H1 (cell line): ENCODE measurements around the gene C5. TPM values are rescaled to one million over a fixed set of nuclear protein-coding genes. Genes with fewer than 3 reads are reported as not detected.

Source experiments
- CTCF ChIA-PET: fragments of 300-600 bp; sonication (Branson Sonifier 250); formaldehyde crosslinking; loops from one replicate; lab custom pipeline; 2021; ENCODE audit not compliant: partially characterized antibody; lab: Charles Lee
- POLR2A ChIA-PET: fragments of 300-600 bp; sonication (Branson Sonifier 250); formaldehyde crosslinking; loops from one replicate; lab custom pipeline; 2021; ENCODE audit warnings: inconsistent platforms; ENCODE audit not compliant: partially characterized antibody; lab: Charles Lee
- DNase-seq, 2 experiments: peaks; one replicate each; pipeline versions ENCODE4 v3.0.0 to v3.0.0-alpha.2; 2010 to 2022; ENCODE audit warnings: low spot score in 2 of 2, low read depth in 1 of 2, mixed read lengths in 1 of 2
- FAIRE-seq: peaks from 2 replicates; lab custom pipeline; 2011; peaks lifted over from hg19 to GRCh38; lab: Jason Lieb, UNC
- H2AFZ ChIP-seq: 2 replicates; pipeline ENCODE4 v1.8.1; 2012; ENCODE audit warnings: low read length, inconsistent platforms
- H2AK5ac ChIP-seq: 2 replicates; pipeline ENCODE4 v1.6.1; 2013; ENCODE audit warnings: low read depth, low read length
- H2BK120ac ChIP-seq: replicated peaks from 2 replicates; pipeline ENCODE3; 2013; ENCODE audit warnings: low read depth, low read length, inconsistent platforms
- H2BK12ac ChIP-seq: 2 replicates; pipeline ENCODE4 v1.6.1; 2013; ENCODE audit warnings: low read depth, low read length
- H2BK15ac ChIP-seq: 2 replicates; pipeline ENCODE4 v1.6.1; 2013; ENCODE audit warnings: low read length
- H2BK20ac ChIP-seq: 2 replicates; pipeline ENCODE4 v1.6.1; 2013; ENCODE audit warnings: low read length
- H2BK5ac ChIP-seq: 2 replicates; pipeline ENCODE4 v1.6.1; 2013; ENCODE audit warnings: low read depth, low read length
- H3K14ac ChIP-seq: 2 replicates; pipeline ENCODE4 v1.6.1; 2013; ENCODE audit warnings: inconsistent platforms; ENCODE audit not compliant: insufficient read length
- H3K18ac ChIP-seq: 2 replicates; pipeline ENCODE4 v1.6.1; 2013; ENCODE audit warnings: low read length; ENCODE audit errors: extremely low read depth
- H3K23ac ChIP-seq: 2 replicates; pipeline ENCODE4 v1.6.1; 2013; ENCODE audit warnings: inconsistent platforms; ENCODE audit not compliant: insufficient read length
- H3K23me2 ChIP-seq: 2 replicates; pipeline ENCODE4 v1.6.1; 2013; ENCODE audit warnings: low read depth, low read length
- H3K27ac ChIP-seq: 2 replicates; pipeline ENCODE4 v1.6.1; 2011; ENCODE audit warnings: low read depth, low read length, inconsistent platforms
- H3K27me3 ChIP-seq, 4 experiments: replicated peaks in 1 of 4; 1 replicate in 1 of 4; 2 replicates in 3 of 4; pipeline versions ENCODE4 v1.6.1 to v1.8.1; 2011 to 2013; ENCODE audit warnings: low read length in 3 of 4, mild to moderate bottlenecking in 3 of 4, inconsistent platforms in 2 of 4, mixed read lengths in 2 of 4, moderate library complexity in 1 of 4; ENCODE audit not compliant: control insufficient read depth in 3 of 4, insufficient read depth in 3 of 4; ENCODE audit errors: extremely low read depth in 1 of 4
- H3K36me3 ChIP-seq, 4 experiments: 2 replicates each; pipeline versions ENCODE4 v1.6.1 to v1.8.1; 2011 to 2013; ENCODE audit warnings: mild to moderate bottlenecking in 4 of 4, low read length in 3 of 4, moderate library complexity in 2 of 4, control low read depth in 1 of 4, inconsistent platforms in 1 of 4; ENCODE audit not compliant: insufficient read depth in 4 of 4, control insufficient read depth in 2 of 4
- H3K4ac ChIP-seq: replicated peaks from 2 replicates; pipeline ENCODE3; 2013; ENCODE audit warnings: low read length, low read depth, mixed read lengths, inconsistent platforms; ENCODE audit not compliant: insufficient read length
- H3K4me1 ChIP-seq, 4 experiments: replicated peaks in 1 of 4; 1 replicate in 1 of 4; 2 replicates in 3 of 4; pipeline versions ENCODE4 v1.6.1 to v1.8.1; 2011 to 2013; ENCODE audit warnings: low read length in 3 of 4, inconsistent platforms in 2 of 4, mixed read lengths in 1 of 4; ENCODE audit not compliant: insufficient read depth in 4 of 4, control insufficient read depth in 3 of 4
- H3K4me2 ChIP-seq, 2 experiments: 2 replicates each; pipeline versions ENCODE4 v1.6.1 to v1.8.1; 2011 to 2013; ENCODE audit warnings: low read depth in 2 of 2, low read length in 2 of 2, control low read depth in 1 of 2, inconsistent platforms in 1 of 2, mild to moderate bottlenecking in 1 of 2; ENCODE audit not compliant: insufficient read depth in 1 of 2
- H3K4me3 ChIP-seq, 4 experiments: fragments of 200-600, 300-600 bp in 1 of 4; sonication (generic), shearing (Covaris generic), sonication (Bioruptor Twin) in 1 of 4; 2 replicates each; pipeline versions ENCODE4 v1.5.1 to v1.8.1; 2011 to 2016; ENCODE audit warnings: low read length in 4 of 4, low read depth in 3 of 4, control low read depth in 2 of 4, inconsistent platforms in 2 of 4, mild to moderate bottlenecking in 2 of 4, mixed read lengths in 1 of 4, moderate library complexity in 1 of 4; ENCODE audit not compliant: insufficient read depth in 2 of 4; ENCODE audit errors: extremely low read depth in 1 of 4
- H3K56ac ChIP-seq: replicated peaks from 2 replicates; pipeline ENCODE3; 2013; ENCODE audit warnings: low read depth, mild to moderate bottlenecking, mixed read lengths, low read length, inconsistent platforms; ENCODE audit not compliant: insufficient read length
- H3K79me1 ChIP-seq: 2 replicates; pipeline ENCODE4 v1.6.1; 2013; ENCODE audit warnings: low read depth, low read length, control low read depth
- H3K79me2 ChIP-seq, 2 experiments: 2 replicates each; pipeline versions ENCODE4 v1.6.1 to v1.8.1; 2012 to 2013; ENCODE audit warnings: low read length in 2 of 2, mild to moderate bottlenecking in 2 of 2, inconsistent platforms in 1 of 2; ENCODE audit not compliant: insufficient read depth in 2 of 2, control insufficient read depth in 1 of 2
- H3K9ac ChIP-seq, 4 experiments: replicated peaks in 1 of 4; 1 replicate in 1 of 4; 2 replicates in 3 of 4; pipeline versions ENCODE4 v1.6.1 to v1.8.1; 2011 to 2013; ENCODE audit warnings: low read depth in 3 of 4, low read length in 3 of 4, control low read depth in 2 of 4, mild to moderate bottlenecking in 2 of 4, moderate library complexity in 2 of 4, inconsistent platforms in 1 of 4; ENCODE audit errors: extremely low read depth in 1 of 4
- H3K9me3 ChIP-seq, 2 experiments: 2 replicates each; pipeline versions ENCODE4 v1.6.1 to v1.8.1; 2012 to 2013; ENCODE audit warnings: mild to moderate bottlenecking in 2 of 2, moderate library complexity in 2 of 2, control low read depth in 1 of 2, inconsistent platforms in 1 of 2, low read depth in 1 of 2, low read length in 1 of 2, mixed read lengths in 1 of 2; ENCODE audit not compliant: insufficient read depth in 2 of 2
- H4K20me1 ChIP-seq, 2 experiments: replicated peaks in 1 of 2; 2 replicates each; pipeline versions ENCODE3 to v1.8.1; 2011 to 2013; ENCODE audit warnings: inconsistent platforms in 2 of 2, low read length in 2 of 2, mild to moderate bottlenecking in 1 of 2; ENCODE audit not compliant: insufficient read depth in 2 of 2, control insufficient read depth in 1 of 2
- H4K5ac ChIP-seq: 2 replicates; pipeline ENCODE4 v1.6.1; 2013; ENCODE audit warnings: low read length, low read depth, mixed read lengths, inconsistent platforms; ENCODE audit not compliant: insufficient read length
- H4K8ac ChIP-seq: 2 replicates; pipeline ENCODE4 v1.8.0; 2013; ENCODE audit warnings: mild to moderate bottlenecking, moderate library complexity, low read length, inconsistent platforms; ENCODE audit not compliant: insufficient read depth; ENCODE audit errors: extremely low read depth
- H4K91ac ChIP-seq: replicated peaks from 2 replicates; pipeline ENCODE3; 2013; ENCODE audit warnings: low read length, mixed read lengths, inconsistent platforms; ENCODE audit not compliant: insufficient read length
- CHD2 ChIP-seq: IDR thresholded peaks from 2 replicates; pipeline ENCODE4 v1.6.1; 2012; ENCODE audit warnings: low read length, improper control_type of control experiment
- EGR1 ChIP-seq: IDR thresholded peaks from 2 replicates; pipeline ENCODE4 v1.6.1; 2011; ENCODE audit warnings: low read depth, low read length, borderline replicate concordance
- EZH2 ChIP-seq: fragments of 200-600 bp; sonication (generic); IDR thresholded peaks from 2 replicates; pipeline ENCODE4 v1.7.1; 2012; ENCODE audit warnings: low read depth, mild to moderate bottlenecking, moderate library complexity, low read length, inconsistent platforms; ENCODE audit not compliant: severe bottlenecking
- GTF2F1 ChIP-seq: IDR thresholded peaks from 2 replicates; pipeline ENCODE4 v1.6.1; 2012; ENCODE audit warnings: low read depth, low read length, improper control_type of control experiment, borderline replicate concordance
- MAX ChIP-seq: IDR thresholded peaks from 2 replicates; pipeline ENCODE4 v1.6.1; 2012; ENCODE audit warnings: inconsistent platforms
- RAD21 ChIP-seq, 2 experiments: IDR thresholded peaks in 1 of 2; conservative IDR thresholded peaks in 1 of 2; 2 replicates each; pipeline ENCODE4 v1.6.1; 2011; ENCODE audit warnings: low read depth in 2 of 2, low read length in 2 of 2, improper control_type of control experiment in 1 of 2, inconsistent platforms in 1 of 2, mild to moderate bottlenecking in 1 of 2, moderate library complexity in 1 of 2
- RFX5 ChIP-seq: IDR thresholded peaks from 2 replicates; pipeline ENCODE4 v1.6.1; 2011; ENCODE audit warnings: low read depth, low read length, improper control_type of control experiment, borderline replicate concordance
- SRF ChIP-seq: IDR thresholded peaks from 2 replicates; pipeline ENCODE4 v1.6.1; 2011; ENCODE audit warnings: mild to moderate bottlenecking, low read depth, low read length, moderate library complexity
- WGBS, 2 experiments: shearing (Covaris generic) in 1 of 2; methylation state at CpG; one replicate each; pipeline versions ENCODE4 v1.1.6 to v1.1.7; 2013 to 2015; ENCODE audit warnings: low lambda C conversion rate in 2 of 2, mixed read lengths in 2 of 2, inconsistent platforms in 1 of 2, low coverage in 1 of 2, missing lambda C conversion rate in 1 of 2; ENCODE audit not compliant: insufficient replicate concordance in 2 of 2, insufficient coverage in 1 of 2, insufficient read length in 1 of 2; ENCODE audit errors: extremely low coverage in 1 of 2, missing lambda C conversion rate in 1 of 2; 5-methylcytosine and 5-hydroxymethylcytosine counted together
- polyA plus RNA-seq, 7 experiments: library from polyadenylated mRNA; depleted of rRNA in 3 of 7; stranded (reverse) in 5 of 7; unstranded in 2 of 7; fragments of >200 nt in 5 of 7; fragments of 200-250 nt in 2 of 7; gene quantifications; 1 replicate in 5 of 7; 2 replicates in 1 of 7; 4 replicates in 1 of 7; pipeline versions ENCODE4 v1.2.1 to v1.2.3, GENCODE V29; 2011 to 2013; ENCODE audit warnings: missing spikeins in 2 of 7, mixed read lengths in 2 of 7
- total RNA-seq: library from RNA; stranded (reverse); fragmentation: NEBNext Ultra II Directional; extraction: Animal tissue kit (Norgen Biotek cat#: 25700); gene quantifications from 2 replicates; pipeline ENCODE4 v1.2.1, GENCODE V29; 2021
- TF ChIP-seq, protein P1 (sequence below): IDR thresholded peaks from 2 replicates; pipeline ENCODE4 v1.6.1; 2012; ENCODE audit warnings: inconsistent platforms

The C5 gene
- total and polyA plus RNA-seq, 2 of the 8 experiments (the other 6 are each of a cell fraction or from before 2014, with no cell fraction given): 0.24 to 0.35 TPM

DNA sequence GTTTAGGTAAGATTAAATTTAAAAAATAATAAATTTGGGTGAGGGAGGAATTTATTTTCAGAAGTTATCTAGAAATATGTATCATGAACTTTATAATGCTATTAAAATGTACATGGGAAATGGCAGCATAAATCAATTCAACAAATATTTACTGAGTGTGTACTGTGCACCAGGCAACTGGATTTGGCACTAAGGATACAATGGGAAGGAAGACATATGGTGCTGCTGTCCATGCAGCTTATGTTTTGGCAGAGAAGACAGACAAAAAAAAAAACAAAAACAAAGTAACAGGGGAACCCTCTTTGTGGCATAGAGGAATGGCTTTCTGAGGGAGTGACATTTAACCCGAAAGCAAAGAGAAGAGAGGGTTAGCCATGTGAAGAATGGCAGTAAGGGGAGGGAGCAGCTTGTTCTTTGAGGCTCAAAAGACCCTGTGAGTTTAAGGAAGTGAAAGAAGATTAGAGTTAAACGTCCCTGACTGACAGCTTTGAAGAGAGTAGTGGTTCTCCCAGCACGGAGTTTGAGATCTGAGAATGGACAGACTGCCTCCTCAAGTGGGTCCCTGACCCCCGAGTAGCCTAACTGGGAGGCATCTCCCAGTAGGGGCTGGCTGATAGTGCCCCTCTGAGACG lies 48.6 kb upstream of the C5 start:
- H2AK5ac ChIP-seq: no peak overlapping the region
- H3K14ac ChIP-seq: no peak overlapping the region
- TF ChIP-seq EZH2 (no peak), MAX (no peak), RAD21 (IDR thresholded peaks at IDR 0.05 in 1 of 2, conservative IDR thresholded peaks at IDR 0.05 in 1 of 2; ENCODE audit: low read depth in 2 of 2, low read length in 2 of 2) (no peak), EGR1 (no peak), GTF2F1 (no peak), CHD2 (no peak), RFX5 (no peak), SRF (no peak)
- TF ChIP-seq, protein P1, sequence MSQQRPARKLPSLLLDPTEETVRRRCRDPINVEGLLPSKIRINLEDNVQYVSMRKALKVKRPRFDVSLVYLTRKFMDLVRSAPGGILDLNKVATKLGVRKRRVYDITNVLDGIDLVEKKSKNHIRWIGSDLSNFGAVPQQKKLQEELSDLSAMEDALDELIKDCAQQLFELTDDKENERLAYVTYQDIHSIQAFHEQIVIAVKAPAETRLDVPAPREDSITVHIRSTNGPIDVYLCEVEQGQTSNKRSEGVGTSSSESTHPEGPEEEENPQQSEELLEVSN: no peak
- no peaks in the 10 kb centered on the region for H3K9me3 ChIP-seq
- H3K18ac ChIP-seq: no peak overlapping the region
- no peak overlapping the region for H4K5ac ChIP-seq
- no peaks in the 10 kb centered on the region for H3K79me1 ChIP-seq
- H3K23ac ChIP-seq: no peak overlapping the region
- no peak overlapping the region for H2BK15ac ChIP-seq
- 93% methylated on average over 5 of the region's 5 CpGs; no CpG with 5 or more reads in 1 of the 2 experiments for WGBS, 2 experiments
- CTCF ChIA-PET: no interaction called here
- no peak for DNase-seq
- no peak overlapping the region for H3K56ac ChIP-seq
- H3K79me2 ChIP-seq: no peaks in the 10 kb centered on the region
- no peak overlapping the region for H3K4me2 ChIP-seq
- no peak overlapping the region for H3K4me3 ChIP-seq
- POLR2A ChIA-PET: no interaction called here
- H4K91ac ChIP-seq: no peak overlapping the region
- no peak for FAIRE-seq
- no peaks in the 10 kb centered on the region for H3K27me3 ChIP-seq
- no peak overlapping the region for H3K27ac ChIP-seq
- H3K23me2 ChIP-seq: no peaks in the 10 kb centered on the region
- H2AFZ ChIP-seq: no peak overlapping the region
- H3K4ac ChIP-seq: no peak overlapping the region
- peaks cover 0 to 5% (median 0%) of the 10 kb centered on the region in 4 experiments; a peak in 1 of 8 replicates for H3K36me3 ChIP-seq
- H4K20me1 ChIP-seq: no peaks in the 10 kb centered on the region
- H2BK5ac ChIP-seq: no peak overlapping the region
- H2BK20ac ChIP-seq: no peak overlapping the region
- no peak overlapping the region for H4K8ac ChIP-seq
- no peak overlapping the region for H3K9ac ChIP-seq
- no peak overlapping the region for H2BK120ac ChIP-seq
- H2BK12ac ChIP-seq: no peak overlapping the region
- H3K4me1 ChIP-seq: no peaks in the 10 kb centered on the region
